SH-SY5Y (cell line): Measurements from ENCODE around the gene ANKRD53.

ENCODE experiments used
- GATA2 ChIP-seq: IDR thresholded peaks from 2 replicates; pipeline ENCODE4 v1.6.1; 2011; ENCODE audit warnings: mild to moderate bottlenecking, low read depth, low read length
- GATA3 ChIP-seq: IDR thresholded peaks from 2 replicates; pipeline ENCODE4 v1.6.1; 2011; ENCODE audit warnings: low read depth, mild to moderate bottlenecking, low read length, moderate library complexity

ANKRD53 gene

GRCh38 chr2:70974592-70974991 lies 3.8 kb upstream of the ANKRD53 start:
- TF ChIP-seq GATA2 (no peak), GATA3 (no peak)

- TF ChIP-seq GATA2 (no peak), GATA3 (no peak)
Measured at GRCh38 chr2:70975237-70975636, 3.2 kb upstream of the ANKRD53 start.

- TF ChIP-seq GATA3: no peak
- TF ChIP-seq GATA2: no peak
Measured at GRCh38 chr2:70977605-70978205, 725 bp upstream of the ANKRD53 start.

- TF ChIP-seq GATA3 (no peak), GATA2 (no peak)
Measured at GRCh38 chr2:70979180-70979488, 704 bp downstream of the ANKRD53 start.

- TF ChIP-seq GATA2 (no peak), GATA3 (no peak)
Measured at GRCh38 chr2:70979626-70980025, 1.2 kb downstream of the ANKRD53 start.

- TF ChIP-seq GATA2 (no peak), GATA3 (no peak)
Measured at GRCh38 chr2:70981421-70981820, 3.0 kb downstream of the ANKRD53 start.

GRCh38 chr2:70981866-70982810 lies 3.7 kb downstream of the ANKRD53 start:
- TF ChIP-seq GATA2: no peak
- no peak for TF ChIP-seq GATA3

- no peak for TF ChIP-seq GATA3
- TF ChIP-seq GATA2: no peak
Measured at GRCh38 chr2:70982971-70983370, 4.5 kb downstream of the ANKRD53 start.

GRCh38 chr2:70983506-70984227 lies 5.2 kb downstream of the ANKRD53 start:
- TF ChIP-seq GATA3: no peak
- TF ChIP-seq GATA2: no peak

- no peak for TF ChIP-seq GATA3
- no peak for TF ChIP-seq GATA2
Measured at GRCh38 chr2:70984228-70984575, 5.8 kb downstream of the ANKRD53 start.

GRCh38 chr2:70984576-70985282 lies 6.3 kb downstream of the ANKRD53 start:
- TF ChIP-seq GATA2 (no peak), GATA3 (no peak)

- no peak for TF ChIP-seq GATA2
- no peak for TF ChIP-seq GATA3
Measured at GRCh38 chr2:70985283-70985688, 6.9 kb downstream of the ANKRD53 start.

- TF ChIP-seq GATA3 (no peak), GATA2 (no peak)
Measured at GRCh38 chr2:70985956-70986355, 7.5 kb downstream of the ANKRD53 start.
